Right hindlimb (tissue), 1 donor: ENCODE results near the gene FBXO41.
A peak's percentile ranks its signal among the peaks of the same experiment; 100 is the strongest.

ENCODE experiments used
- DNase-seq: peaks from one replicate; pipeline ENCODE4 v3.0.0-alpha.2; 2018

FBXO41 gene

DNA sequence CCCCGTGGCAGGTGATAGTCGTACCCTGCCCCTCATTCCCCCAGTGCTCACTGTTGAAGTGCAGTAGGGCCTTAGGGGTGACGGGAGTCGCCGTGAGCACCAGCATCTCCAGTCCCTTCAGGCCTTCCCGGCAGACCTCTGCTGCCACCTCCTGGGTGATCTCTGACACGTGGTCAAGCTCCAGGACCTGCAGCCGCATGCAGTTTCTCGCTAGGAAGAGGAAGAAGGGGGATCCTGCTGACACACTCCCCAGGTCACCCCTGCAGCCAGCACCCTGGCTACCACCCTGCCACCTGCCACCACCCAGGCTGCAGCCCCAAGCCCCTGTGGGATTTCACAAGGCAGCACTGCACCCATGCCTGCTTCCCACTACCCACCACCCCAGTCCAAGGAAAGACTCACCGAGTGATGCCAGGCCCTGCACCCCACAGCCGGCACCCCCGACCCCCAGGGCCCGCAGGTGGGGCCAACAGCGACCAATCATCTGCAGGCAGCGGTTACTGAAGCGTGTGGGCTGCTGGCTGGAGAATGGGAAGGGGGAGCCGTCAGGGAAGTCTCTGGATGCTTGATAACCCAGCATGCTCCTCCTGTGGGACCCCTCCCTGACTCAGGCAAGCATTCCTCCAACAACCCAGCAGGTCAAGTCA is 23.8 kb downstream of the FBXO41 start:
- DNase-seq = peak; percentile 43

DNA sequence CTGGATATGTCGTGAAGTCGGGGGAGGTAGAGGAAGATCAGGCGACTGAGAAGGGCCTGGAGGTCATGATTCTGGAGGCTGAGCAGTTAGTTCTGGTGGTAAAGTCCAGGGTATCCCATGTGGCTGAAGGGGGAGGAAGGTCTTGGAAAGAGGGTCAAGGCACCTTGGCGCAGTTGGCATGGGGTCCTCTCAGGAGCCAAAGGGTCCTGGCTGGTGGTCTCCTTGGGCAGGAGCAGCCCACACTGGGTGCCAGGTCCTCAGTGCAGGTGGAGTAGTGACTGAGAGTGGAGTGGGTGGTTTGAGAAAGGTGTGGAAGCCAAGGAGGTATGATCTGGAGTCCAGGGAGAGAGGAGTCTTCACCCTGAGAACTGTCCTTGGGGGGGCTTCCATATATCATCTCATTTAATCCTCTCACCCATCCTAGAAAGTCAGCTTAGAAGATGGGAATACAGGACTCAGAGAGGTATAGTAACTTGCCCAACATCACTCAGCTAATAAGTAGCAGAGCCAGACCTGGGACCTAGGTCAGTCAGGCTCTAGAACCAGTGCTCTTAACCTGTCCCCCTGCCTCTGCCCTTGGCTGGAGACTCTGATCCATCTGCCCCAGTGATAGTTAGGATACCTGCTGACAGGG is 24.5 kb downstream of the FBXO41 start:
- DNase-seq = no peak

DNA sequence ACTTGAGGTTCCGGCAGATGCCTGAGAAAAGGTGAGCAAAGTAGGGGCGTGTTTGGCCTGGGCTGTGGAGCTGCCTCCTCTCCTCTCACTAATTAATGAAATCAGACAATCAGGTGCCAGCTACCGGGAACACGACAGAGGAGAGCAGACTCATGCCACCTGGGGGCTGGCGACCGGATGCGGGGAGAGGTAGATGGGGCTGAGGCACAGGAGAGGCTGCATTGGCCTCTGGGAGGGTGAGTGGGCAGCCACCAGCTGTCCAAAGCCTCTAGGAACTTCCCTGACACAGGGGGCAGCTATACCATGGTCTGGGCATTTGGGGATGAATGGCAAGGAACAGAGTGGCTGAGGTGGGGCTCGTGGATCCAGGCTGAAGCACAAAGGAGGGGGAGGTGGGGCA is 25.0 kb downstream of the FBXO41 start:
- DNase-seq = no peak

DNA sequence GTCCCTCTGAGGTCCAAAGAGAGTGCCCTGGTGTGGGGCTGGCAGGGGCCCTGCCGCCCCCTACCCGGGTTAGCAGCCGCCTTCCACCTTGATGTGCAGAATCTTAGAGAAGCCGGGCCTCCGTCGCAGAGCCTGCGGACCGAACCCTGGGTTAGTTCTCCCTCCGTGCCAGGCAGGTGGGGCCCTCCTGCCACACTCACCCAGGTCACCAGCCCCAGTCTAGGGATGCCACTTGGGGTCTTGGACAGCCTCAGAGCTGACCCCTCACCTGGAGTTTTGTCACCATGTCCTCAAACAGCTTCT is 25.4 kb downstream of the FBXO41 start:
- DNase-seq = no peak

DNA sequence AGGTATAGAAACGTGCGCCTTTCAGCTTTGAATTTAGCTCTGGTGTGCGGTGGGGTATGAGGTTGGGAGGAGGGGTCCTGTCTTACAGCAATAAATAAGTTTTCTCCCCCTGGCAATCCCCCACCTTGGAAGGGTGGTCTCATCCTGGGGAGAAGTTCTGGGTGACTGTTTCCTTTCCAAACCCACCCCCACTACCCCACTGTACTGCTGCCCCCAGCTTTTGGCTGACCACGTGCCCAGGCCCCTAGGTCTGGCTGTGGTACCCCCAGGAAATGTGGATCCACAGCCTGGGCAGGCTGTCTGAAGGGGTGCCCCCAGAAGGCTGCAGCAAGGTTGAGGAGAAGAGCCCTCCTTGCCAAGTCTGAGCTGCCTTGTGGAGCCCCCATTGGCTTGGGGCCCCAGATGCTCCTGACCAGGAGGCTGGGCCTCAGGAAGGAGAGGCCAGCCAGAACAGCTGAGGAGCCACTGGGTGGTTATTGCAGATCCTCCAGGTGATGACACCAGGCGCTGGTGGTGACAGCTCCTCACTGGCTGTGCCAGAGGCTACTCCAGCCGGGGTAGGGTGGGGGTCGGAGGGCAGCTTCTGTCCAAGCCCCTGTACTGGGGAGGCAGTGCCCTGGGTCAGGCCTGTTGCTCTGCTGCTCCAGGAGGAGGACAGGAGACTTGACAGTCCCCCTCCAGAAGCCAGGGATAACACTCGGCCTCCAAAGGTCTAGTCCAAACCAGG is 25.9 kb downstream of the FBXO41 start:
- no peak for DNase-seq

DNA sequence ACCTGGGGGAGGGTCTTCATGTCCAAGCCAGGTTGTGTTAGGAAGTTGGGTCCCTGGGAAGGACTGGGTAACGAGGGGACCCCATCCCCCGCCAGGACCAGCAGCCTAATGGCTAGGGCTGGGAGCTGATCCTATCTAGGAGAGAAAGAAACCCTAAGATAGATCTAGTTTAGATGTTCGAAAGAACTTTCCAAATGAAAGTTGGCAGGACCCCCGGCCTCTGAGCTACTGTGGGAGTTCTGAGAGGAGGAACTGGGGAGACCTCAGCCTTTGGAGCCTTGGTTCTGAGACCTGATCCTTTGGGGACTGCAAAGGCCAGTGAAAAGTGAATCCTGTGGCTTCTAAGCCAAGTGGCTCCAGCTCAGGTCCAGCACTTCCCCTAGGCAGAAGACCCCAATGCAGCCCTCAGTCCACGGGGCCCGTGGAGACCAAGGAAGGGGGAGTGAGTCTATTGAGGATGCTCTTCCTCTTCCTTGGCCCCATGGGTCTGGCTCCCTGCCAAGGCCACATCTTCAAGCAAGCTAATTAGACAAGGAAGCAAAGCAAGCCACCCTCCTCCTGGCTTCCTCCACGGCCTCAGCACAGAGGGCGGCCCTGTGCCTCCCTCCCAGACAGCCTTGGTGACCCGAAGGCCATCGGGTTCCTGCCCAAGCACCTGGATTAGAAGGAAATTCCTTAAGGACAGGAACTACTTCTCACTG is 26.7 kb downstream of the FBXO41 start:
- DNase-seq = no peak

DNA sequence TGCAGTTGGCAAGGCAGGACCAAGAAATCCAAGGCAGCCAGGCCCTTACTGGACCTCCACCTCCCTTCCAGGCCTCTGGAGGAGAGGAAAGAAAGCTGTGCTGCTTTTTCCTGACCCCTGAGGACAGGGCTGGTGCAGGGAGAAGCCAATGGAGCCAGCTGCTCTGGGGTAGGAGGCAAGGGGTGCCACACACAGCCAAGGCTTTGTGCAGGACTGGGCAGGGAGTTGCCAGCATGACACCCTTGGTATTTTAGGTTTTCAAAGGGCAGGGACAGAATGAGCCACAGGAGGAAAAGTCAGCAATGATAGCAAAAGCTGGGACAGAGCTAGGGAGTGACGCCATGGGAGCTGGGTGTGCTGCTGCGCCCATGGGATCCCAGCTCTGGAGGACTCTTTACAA is 27.3 kb downstream of the FBXO41 start:
- DNase-seq = no peak

DNA sequence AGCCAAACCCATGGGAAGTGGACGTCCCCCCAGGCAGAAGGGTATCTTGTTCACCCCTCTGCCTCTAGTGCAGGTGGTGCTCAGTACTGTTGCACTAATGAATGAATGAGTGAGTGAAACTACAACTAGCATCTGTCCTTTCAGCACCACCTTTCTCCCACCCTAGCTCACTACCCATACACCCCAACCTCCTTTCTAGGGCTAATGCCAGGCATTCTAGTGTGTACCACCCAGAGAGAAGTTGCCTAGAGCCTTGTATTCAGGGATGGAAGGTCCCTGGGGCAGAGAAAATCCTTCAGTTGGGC is 27.7 kb downstream of the FBXO41 start:
- DNase-seq = no peak

DNA sequence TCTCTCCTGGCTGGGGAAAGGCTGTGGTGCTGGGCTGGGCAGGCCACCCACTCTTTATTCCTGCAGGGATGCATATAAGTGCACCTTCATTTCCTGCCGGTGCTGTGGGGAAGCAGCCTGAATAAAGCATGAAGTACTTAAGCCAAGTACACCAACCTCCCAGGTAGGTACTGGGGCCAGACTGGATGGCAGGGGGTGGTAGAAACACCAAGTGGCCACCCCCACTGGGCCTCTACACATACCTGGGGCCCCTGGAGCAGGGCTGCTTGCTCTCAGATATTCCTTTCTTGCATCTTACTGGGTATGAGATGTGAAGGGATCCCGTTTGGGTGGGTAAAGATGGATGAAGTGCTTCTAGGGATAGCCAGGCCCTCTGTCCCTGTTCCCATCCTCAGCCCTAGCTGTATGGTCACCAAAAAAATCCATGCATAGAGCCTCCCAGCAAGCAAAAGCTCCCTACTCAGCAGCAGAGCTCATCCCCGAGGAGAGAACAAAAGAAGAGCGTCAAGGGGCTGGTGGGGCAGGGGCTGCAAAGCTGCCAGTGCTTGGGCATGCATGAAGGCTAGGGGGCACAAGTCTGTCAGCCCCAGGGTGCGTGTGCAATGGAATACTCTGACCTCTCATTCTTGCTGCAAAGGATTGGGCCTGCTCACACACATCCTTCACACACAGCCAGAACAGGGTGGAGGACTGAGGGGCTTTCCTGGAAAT is 28.2 kb downstream of the FBXO41 start:
- no peak for DNase-seq

DNA sequence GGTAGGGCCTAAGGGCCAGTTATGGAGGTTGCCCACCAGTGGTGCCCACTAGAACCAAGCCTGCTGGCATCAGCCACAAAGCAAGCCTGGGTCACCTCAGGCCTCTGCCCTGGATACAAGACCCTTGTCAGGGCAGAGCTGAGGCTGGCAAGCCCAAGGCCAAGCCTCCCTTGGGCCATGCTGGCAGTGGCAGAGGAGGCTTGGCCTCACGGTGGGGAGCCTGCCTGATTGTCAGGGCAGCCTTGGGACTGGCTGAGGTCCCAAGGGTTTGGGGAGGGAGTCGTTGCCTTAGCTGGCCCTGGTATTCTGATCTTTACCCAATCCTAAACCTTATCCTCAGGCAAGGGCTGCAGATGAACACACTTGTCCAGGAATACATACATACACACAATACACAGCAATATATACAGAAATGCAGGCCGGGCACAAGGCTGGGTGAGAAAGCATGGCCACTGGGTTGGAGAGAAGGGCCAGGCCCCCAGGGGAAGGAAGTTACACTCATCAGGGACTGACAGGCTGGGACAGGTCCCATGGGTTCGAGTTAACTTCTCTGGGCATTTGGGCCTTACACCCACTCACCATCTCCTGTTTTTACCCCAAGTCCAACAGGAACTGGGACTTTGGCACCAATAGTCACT is 29.2 kb downstream of the FBXO41 start:
- DNase-seq = no peak

DNA sequence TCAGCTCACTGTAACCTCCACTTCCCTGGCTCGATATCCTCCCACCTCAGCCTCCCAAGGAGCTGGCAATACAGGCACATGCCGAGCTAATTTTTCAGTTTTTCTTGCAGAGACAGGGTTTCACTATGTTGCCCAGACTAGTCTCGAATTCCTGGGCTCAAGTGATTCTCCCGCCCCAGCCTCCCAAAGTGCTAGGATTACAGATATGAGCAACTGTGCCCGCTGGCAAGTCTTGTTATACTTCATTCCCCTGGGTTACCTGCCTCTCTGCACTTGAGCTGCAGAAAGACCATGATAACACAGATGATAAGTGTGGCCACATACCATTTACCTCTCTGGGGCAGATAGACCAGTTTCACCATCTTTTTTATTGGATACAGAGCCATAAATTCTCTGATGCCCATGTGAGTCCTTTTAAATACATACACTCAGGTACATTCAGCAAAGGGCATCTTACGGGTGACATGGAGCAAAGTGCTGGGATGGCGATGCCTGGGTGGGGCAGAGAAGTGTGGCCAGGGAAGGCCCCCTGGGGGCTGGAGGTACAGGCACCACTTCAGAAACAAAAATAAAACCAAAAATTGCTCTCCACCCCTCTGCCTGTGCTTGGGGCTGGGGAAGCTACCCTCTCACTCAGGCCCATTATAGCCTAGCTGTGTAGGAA is 29.8 kb downstream of the FBXO41 start:
- no peak for DNase-seq

DNA sequence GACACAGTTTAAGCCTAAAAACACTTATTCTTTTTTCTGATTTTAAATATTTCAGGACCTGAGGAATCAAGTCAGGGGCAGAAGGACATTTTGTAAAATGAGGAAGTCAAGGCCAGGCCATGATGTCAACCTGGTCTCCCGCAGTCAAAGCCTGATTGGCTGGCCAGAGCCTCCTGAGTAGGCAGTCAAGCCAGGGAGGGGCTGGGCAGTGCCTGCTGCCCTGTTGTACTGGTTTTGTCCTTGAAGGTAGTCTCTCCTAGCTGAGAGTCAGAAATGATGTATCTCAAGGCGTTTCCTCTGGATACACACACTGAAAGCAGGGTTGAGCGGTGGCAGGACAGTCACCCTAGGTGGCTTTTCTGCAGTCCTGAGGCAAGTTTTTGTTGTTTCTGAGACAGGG is 30.4 kb downstream of the FBXO41 start:
- DNase-seq = no peak

DNA sequence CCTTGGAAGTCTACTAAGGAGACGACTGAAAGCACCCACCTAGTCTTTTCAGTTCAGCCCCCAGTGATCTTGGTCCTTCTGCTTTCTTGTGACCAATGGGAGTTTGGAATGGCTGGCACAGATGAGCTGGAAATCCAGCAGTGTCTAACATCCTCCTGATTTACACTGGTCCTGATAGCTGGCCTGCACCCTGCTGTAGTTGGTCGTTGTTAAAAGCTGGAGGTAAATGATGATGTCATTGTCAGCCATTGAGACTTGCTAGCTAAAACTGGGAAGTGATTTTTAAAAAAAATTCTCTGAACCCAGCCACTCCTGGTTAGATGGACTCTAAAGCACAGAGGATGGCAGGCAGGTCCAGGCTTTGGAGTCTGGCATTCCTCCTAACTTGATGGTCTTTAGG is 30.9 kb downstream of the FBXO41 start:
- no peak for DNase-seq

DNA sequence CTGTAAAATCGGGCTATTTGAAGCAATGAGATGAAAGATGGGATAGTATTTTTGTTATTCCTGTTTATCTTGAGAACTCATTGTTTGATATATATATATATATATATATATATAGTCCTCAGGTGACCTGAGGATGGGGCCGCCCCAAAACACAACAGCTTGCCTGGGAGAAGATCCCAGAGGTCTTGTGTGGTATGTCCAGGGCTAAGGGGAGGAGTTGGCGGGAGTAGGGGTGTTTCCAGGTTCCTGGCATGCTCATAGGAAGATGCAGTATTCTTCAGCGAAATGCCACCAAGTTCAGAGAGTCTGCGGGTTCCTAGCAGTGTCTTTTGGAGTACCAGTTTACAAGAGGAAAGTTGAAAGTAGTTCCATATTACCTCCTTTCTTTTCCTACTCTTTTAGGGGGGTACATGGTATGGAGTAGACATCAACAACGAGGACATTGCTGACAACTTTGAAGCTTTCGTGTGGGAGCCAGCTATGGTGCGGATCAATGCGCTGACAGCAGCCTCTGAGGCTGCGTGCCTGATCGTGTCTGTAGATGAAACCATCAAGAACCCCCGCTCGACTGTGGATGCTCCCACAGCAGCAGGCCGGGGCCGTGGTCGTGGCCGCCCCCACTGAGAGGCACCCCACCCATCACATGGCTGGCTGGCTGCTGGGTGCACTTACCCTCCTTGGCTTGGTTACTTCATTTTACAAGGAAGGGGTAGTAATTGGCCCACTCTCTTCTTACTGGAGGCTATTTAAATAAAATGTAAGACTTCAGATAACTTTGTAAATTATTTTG is 31.8 kb downstream of the FBXO41 start:
- DNase-seq = no peak

DNA sequence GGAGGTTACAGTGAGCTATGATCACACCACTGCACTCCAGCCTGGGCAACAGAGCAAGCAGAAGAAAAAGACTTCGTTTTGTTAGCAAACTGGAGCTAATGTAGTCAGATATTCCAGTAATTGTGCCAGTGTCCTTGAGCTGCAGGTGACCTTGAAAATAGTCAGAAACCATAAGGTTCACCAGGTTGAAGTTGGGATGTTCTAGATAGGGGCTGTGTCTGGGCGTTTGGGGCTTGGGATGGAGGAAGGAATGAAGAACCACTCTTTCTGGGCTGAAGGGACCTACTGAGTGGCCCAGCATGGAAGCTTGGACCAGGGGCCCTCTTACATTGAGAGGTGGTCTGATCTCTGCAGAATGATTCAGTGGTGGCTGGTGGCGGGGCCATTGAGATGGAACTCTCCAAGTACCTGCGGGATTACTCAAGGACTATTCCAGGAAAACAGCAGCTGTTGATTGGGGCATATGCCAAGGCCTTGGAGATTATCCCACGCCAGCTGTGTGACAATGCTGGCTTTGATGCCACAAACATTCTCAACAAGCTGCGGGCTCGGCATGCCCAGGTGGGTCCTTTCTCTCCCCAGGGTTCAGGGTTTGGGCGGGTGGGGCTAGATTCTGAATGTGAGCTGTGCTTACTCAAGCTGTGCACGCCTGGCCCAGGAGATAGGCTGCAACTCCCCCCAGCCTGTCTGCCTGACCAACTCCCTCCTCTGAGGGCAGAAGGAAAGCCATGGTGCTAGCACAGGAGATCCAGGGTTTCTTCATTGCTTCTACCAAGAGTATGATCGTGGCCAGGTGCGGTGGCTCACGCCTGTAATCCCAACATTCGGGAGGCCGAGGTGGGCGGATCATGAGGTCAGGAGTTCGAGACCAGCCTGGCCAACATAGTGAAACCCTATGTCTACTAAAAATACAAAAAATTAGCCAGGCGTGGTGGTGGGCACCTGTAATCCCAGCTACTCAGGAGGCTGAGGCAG is 33.1 kb downstream of the FBXO41 start:
- no peak for DNase-seq

DNA sequence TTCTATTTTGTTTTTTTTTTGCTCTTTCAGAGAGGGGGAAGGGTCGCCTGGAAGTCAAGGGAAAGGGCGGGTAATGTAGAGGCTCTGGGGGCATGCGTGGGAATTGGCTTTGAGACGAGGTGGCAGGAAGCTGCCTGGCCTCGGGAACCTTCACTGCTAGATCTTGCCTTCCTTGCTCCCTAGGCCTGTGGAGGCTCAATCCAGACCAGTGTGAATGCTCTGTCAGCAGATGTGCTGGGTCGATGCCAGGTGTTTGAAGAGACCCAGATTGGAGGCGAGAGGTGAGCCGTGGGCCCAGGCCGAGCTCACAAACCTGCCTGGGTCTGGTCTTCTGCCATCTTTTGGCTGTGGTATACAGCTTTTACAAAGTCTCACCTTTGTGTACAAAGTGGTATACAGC is 34.6 kb downstream of the FBXO41 start:
- DNase-seq = no peak

DNA sequence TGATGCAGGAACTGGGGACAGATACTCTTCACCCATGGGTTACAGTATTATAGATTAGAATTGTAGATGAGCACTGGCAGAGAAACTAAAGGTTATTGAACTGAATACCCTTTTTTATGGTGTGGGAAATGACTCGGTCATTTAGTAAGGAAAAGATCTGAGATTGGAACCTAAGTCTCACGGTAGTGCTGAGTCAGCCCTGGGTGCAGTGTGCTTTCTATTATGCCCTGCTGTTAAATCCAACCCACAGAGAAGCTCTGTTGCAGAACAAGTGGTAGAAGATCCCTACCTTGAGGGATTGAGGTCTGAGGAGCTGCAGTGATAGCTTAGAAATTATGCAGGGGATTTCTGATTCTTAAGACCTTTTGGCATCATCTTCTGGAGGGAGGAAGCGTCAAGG is 37.4 kb downstream of the FBXO41 start:
- no peak for DNase-seq

DNA sequence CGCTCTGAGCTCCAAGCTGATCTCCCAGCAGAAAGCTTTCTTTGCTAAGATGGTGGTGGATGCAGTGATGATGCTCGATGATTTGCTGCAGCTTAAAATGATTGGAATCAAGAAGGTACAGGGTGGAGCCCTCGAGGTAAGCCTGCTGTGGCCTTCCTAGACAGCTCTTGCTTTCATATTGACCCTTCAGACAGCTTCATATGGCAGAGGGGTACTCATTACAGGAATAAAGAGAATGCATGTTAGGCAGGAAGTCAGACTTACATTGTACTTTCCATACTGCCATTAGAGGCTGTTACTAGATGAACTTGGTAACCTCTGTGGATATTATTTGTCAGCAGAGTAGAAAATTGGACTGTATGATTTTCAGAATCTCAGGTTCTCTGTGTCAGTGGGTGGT is 39.7 kb downstream of the FBXO41 start:
- no peak for DNase-seq

DNA sequence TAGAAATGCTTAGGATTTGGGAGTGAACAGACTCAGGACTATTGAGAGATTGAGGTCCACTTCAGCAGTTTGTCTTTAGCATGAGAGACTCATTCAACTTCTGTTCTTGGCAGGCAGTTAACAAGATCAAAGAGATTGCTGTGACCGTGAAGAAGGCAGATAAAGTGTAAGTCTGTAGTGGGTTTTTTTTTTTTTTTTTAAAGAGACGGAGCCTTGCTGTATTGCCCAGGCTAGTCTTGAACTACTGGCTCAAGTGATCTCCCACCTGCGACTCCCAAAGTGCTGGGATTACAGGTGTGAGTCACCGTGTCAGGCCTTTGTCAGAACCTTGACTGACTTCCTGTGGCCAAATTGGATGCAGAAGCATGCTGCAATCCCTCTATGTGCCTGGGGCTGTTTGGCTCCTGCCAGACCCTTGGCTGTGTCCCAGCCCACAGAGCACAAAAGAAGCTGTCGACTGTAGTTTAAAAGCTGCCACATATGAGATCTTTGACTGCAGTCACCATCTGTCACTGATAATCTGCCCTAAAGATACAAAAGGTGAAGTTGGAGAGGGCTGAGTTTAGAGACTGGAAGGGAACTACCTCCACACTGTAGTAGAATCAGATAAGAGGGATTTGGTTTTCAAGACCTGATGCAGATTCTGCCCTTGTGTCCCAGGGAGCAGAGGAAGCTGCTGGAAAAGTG is 40.3 kb downstream of the FBXO41 start:
- DNase-seq = no peak

DNA sequence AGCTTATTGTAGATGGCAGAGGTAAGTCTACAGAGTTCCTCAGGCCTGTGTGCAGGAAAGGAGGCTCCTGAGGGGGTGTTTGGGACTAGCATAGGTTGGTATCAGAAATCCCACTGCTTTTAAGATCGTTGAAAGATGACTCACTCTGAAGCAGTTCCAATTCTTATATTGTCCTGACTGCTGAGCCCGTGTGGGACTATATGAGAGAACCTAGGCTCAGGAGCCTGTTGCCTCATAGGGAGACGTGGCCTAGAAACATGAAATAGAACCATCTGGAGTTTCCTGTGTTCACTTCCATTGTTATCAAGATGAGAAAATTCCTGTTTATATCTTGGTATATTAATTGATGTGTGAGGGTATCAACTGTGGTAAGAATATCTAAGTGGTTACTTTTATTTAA is 44.5 kb downstream of the FBXO41 start:
- no peak for DNase-seq
